ENCODE results near the gene ADGRG2. TPM values are rescaled to one million over a fixed set of nuclear protein-coding genes. Genes with fewer than 3 reads are reported as not detected.

Gene ADGRG2
- polyA plus RNA-seq, 1 donor from 2014 or later, result 0.16 TPM

GRCh38 chrX:18941896-18942295 lies 180.4 kb downstream of the ADGRG2 start:
- Mint-ChIP-seq H3K27ac (no peak overlapping the region), H3K4me3 (no peak overlapping the region), H3K9me3 (no peaks in the 10 kb centered on the region)

More at GRCh38 chrX:18941896-18942295, 180.4 kb downstream of the ADGRG2 start:
- Mint-ChIP-seq H3K4me1 (no peaks in the 10 kb centered on the region), H3K36me3 (no peaks in the 10 kb centered on the region), H3K27me3 (no peaks in the 10 kb centered on the region)

Other genes starting within 250 kb of the ADGRG2 start
- 6.3 TPM for gene PHKA2, start 138.4 kb downstream of the ADGRG2 start, polyA plus RNA-seq
- 96.4 TPM for gene PDHA1, start 221.5 kb upstream of the ADGRG2 start, polyA plus RNA-seq

Measured in IgD-negative memory B cell (primary cell).